HG03066 (cell line): Measurements from ENCODE around the gene OTX1.
"Not testable (repeated sequence)": the region's sequence is repeated elsewhere in the genome, so short reads cannot be mapped to it uniquely, and the experiment has no call there.

ENCODE experiments used
- ATAC-seq: cut with Tn5 transposase; IDR thresholded peaks from one replicate; pipeline ENCODE4 v1.9.1; 2021; ENCODE audit warnings: low read depth; ENCODE audit not compliant: unreplicated experiment

The OTX1 gene

GRCh38 chr2:63058144-63058920 lies 7.7 kb downstream of the OTX1 start:
- no peak for ATAC-seq

GRCh38 chr2:63058921-63059792 lies 8.5 kb downstream of the OTX1 start:
- no peak for ATAC-seq

- no peak for ATAC-seq
These were observed 9.3 kb downstream of the OTX1 start for GRCh38 chr2:63059793-63060471.

- ATAC-seq = no peak
These were observed 9.9 kb downstream of the OTX1 start for GRCh38 chr2:63060472-63060991.

GRCh38 chr2:63064197-63064596 lies 13.6 kb downstream of the OTX1 start:
- no peak for ATAC-seq

- no peak for ATAC-seq
These were observed 14.0 kb downstream of the OTX1 start for GRCh38 chr2:63064661-63065060.

GRCh38 chr2:63066265-63066664 lies 15.6 kb downstream of the OTX1 start:
- ATAC-seq = no peak

GRCh38 chr2:63066838-63067237 lies 16.2 kb downstream of the OTX1 start:
- ATAC-seq = no peak

GRCh38 chr2:63071664-63072063 lies 21.0 kb downstream of the OTX1 start:
- ATAC-seq = no peak

GRCh38 chr2:63073994-63074393 lies 23.4 kb downstream of the OTX1 start:
- ATAC-seq = no peak

- not testable (repeated sequence) for ATAC-seq
These were observed 23.8 kb downstream of the OTX1 start for GRCh38 chr2:63074399-63074798.

- no peak for ATAC-seq
These were observed 28.4 kb downstream of the OTX1 start for GRCh38 chr2:63078852-63079606.

- no peak for ATAC-seq
These were observed 30.8 kb downstream of the OTX1 start for GRCh38 chr2:63081404-63081803.

GRCh38 chr2:63086687-63087086 lies 36.1 kb downstream of the OTX1 start:
- ATAC-seq = no peak

GRCh38 chr2:63092401-63092800 lies 41.8 kb downstream of the OTX1 start:
- ATAC-seq = no peak

- ATAC-seq = no peak
These were observed 42.2 kb downstream of the OTX1 start for GRCh38 chr2:63092857-63093256.

- no peak for ATAC-seq
These were observed 42.9 kb downstream of the OTX1 start for GRCh38 chr2:63093502-63093901.

GRCh38 chr2:63096491-63096890 lies 45.9 kb downstream of the OTX1 start:
- no peak for ATAC-seq

GRCh38 chr2:63099032-63099431 lies 48.4 kb downstream of the OTX1 start:
- no peak for ATAC-seq

- ATAC-seq = no peak
These were observed 51.3 kb downstream of the OTX1 start for GRCh38 chr2:63101954-63102353.
